ENCODE results near the gene ZNF135. TPM values are rescaled to one million over a fixed set of nuclear protein-coding genes. Genes with fewer than 3 reads are reported as not detected.

The ZNF135 gene
- total and polyA plus RNA-seq, 2 of the 4 experiments (the other 2 are of a cell fraction) = 2.4 to 2.7 TPM

DNA sequence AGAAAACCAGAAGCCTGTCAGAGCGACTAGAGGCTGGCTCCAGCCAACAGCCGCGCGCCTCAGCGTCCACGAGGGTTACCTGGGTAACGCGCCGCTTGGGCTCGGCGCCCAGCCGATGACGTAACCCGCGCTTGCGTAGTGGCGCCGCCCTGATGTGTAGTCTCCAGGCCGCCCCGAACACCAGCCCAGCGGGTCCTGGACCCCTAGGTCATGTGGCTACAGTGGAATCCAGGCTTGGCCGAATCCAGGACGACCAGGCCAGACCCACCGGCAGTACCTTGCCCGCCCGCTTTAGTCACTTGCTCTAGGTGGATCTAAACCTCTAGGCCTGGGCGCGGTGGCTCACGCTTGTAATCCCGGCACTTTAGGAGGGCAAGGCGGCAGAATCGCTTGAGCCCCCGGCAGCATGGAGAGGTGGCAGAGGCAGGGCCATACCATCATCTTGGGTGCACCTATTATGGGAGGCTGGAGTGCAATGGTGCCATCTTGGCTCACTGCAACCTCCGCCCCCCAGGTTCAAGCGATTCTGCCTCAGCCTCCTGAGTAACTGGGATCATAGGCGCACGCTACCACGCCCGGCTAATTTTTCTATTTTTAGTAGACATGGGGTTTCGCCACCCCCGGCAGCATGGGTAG is 49.3 kb upstream of the ZNF135 start:
- Histone ChIP-seq H2BK15ac (ENCODE audit: low read depth, low read length) (no peak overlapping the region), H3K36me3 (ENCODE audit: control insufficient read depth, insufficient read depth, low read length) (peaks cover 16% of the 10 kb centered on the region), H3K79me1 (ENCODE audit: low read depth in 1 of 2, low read length in 2 of 2) (no peaks in the 10 kb centered on the region; a peak in 1 of 4 replicates), H3K4me1 (ENCODE audit: control insufficient read depth, insufficient read depth, low read length) (no peaks in the 10 kb centered on the region), H3K9me3 (ENCODE audit: control insufficient read depth, insufficient read depth, low read length) (peaks cover 55% of the 10 kb centered on the region), H2BK20ac (ENCODE audit: low read depth, low read length) (no peak overlapping the region), H3K14ac (replicated peaks; ENCODE audit: low read depth, low read length) (no peak overlapping the region), H2AK9ac (replicated peaks; ENCODE audit: low read depth, low read length, poor library complexity) (no peak overlapping the region), H3K9ac (ENCODE audit: low read depth, low read length) (peak overlapping the region; percentile 38; the same call in 1 of the 2 replicates), H2BK120ac (ENCODE audit: low read depth, low read length) (no peak overlapping the region), H3K4ac (ENCODE audit: low read depth, low read length) (no peak overlapping the region), H3K27ac (ENCODE audit: insufficient read depth, low read length) (peak overlapping the region; percentile 40), H4K5ac (ENCODE audit: low read depth, low read length) (peak overlapping the region; percentile 85), H2AK5ac (ENCODE audit: low read depth, low read length) (no peak overlapping the region), H4K20me1 (ENCODE audit: insufficient read depth, low read length) (no peaks in the 10 kb centered on the region), H3K23ac (ENCODE audit: low read depth, low read length) (no peak overlapping the region), H4K8ac (ENCODE audit: low read depth in 2 of 2, low read length in 2 of 2) (peak overlapping the region; percentile 66 to 92; a peak in 3 of 4 replicates), H3K27me3 (ENCODE audit: control insufficient read depth, insufficient read depth, low read length) (no peaks in the 10 kb centered on the region), H4K91ac (ENCODE audit: insufficient read depth, low read depth, low read length) (no peak overlapping the region), H3K4me2 (ENCODE audit: low read depth, low read length) (peak overlapping the region; percentile 88), H3K9me1 (ENCODE audit: insufficient read depth, low read length) (no peaks in the 10 kb centered on the region), H3K18ac (ENCODE audit: low read depth, low read length) (no peak overlapping the region), H3K56ac (ENCODE audit: extremely low read depth, insufficient read depth, low read length) (no peak overlapping the region), H2BK5ac (ENCODE audit: low read depth, low read length, poor library complexity, severe bottlenecking) (no peak overlapping the region), H3K4me3 (ENCODE audit: insufficient read depth, low read depth, low read length) (peak overlapping the region; percentile 58), H2AFZ (replicated peaks; ENCODE audit: low read length, poor library complexity) (peak overlapping the region; percentile 85)
- dilution Hi-C loops (cut with HindIII; ENCODE audit: low sequenced_read_pairs, unreplicated experiment) = no loop called here
- in situ Hi-C loops (cut with MboI; ENCODE audit: low sequenced_read_pairs) = no loop called here
- peak; percentile 93 for ATAC-seq (ENCODE audit: low read depth)
- WGBS, 2 experiments (ENCODE audit: extremely low coverage in 2 of 2, insufficient read length in 1 of 2) = 7% methylated on average over 25 of the region's 41 CpGs; no CpG with 5 or more reads in 1 of the 2 experiments
- DNase-seq = peak; percentile 63
- BruUV-seq (replicated peaks) = no TSS peak
- CTCF ChIA-PET = no interaction called here
- TF ChIP-seq, protein P1, sequence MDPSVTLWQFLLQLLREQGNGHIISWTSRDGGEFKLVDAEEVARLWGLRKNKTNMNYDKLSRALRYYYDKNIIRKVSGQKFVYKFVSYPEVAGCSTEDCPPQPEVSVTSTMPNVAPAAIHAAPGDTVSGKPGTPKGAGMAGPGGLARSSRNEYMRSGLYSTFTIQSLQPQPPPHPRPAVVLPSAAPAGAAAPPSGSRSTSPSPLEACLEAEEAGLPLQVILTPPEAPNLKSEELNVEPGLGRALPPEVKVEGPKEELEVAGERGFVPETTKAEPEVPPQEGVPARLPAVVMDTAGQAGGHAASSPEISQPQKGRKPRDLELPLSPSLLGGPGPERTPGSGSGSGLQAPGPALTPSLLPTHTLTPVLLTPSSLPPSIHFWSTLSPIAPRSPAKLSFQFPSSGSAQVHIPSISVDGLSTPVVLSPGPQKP (IDR thresholded peaks at IDR 0.05; ENCODE audit: borderline replicate concordance, low read depth, low read length) = no peak
- TF ChIP-seq CEBPB (IDR thresholded peaks at IDR 0.05; ENCODE audit: low read depth, low read length) (peak; percentile 69), SMC3 (IDR thresholded peaks at IDR 0.05; ENCODE audit: low read depth, low read length) (no peak)
- intact Hi-C loops (cut with micrococcal nuclease) = loop anchor here (10.0 kb wide), 1 partner anchor 145 kb away; the partner anchor contains the start of gene ZNF329
- POLR2A ChIA-PET (ENCODE audit: unreplicated experiment) = no interaction called here
